ENCODE measurements around the gene WNT2.
"Not testable (repeated sequence)": the region's sequence is repeated elsewhere in the genome, so short reads cannot be mapped to it uniquely, and the experiment has no call there.

Gene WNT2

GRCh38 chr7:117302396-117302795 is 20.5 kb downstream of the WNT2 start:
- H3K27ac ChIP-seq (ENCODE audit: low read depth, low read length): no peak overlapping the region
- no peaks in the 10 kb centered on the region for H3K79me2 ChIP-seq (ENCODE audit: control insufficient read depth, insufficient read depth, low read length, poor library complexity)
- H3K4me2 ChIP-seq (ENCODE audit: low read length): no peak overlapping the region
- no peak overlapping the region for H4K8ac ChIP-seq (ENCODE audit: low read depth, low read length)
- no peak overlapping the region for H3K23ac ChIP-seq (ENCODE audit: low read length)
- no peaks in the 10 kb centered on the region for H3K79me1 ChIP-seq (ENCODE audit: low read length)
- no peak overlapping the region for H2BK120ac ChIP-seq (ENCODE audit: insufficient read depth, low read length, poor library complexity)
- H2AK5ac ChIP-seq (ENCODE audit: low read length): no peak overlapping the region
- H3K14ac ChIP-seq (ENCODE audit: low read length): no peak overlapping the region
- H3K9me3 ChIP-seq (ENCODE audit: insufficient read depth, low read depth, low read length): no peaks in the 10 kb centered on the region
- no peak overlapping the region for H3K4me3 ChIP-seq (ENCODE audit: low read depth, low read length)
- no peaks in the 10 kb centered on the region for H3K4me1 ChIP-seq (ENCODE audit: control insufficient read depth in 1 of 2, insufficient read depth in 2 of 2, low read length in 2 of 2)
- H2AFZ ChIP-seq (ENCODE audit: insufficient read depth, low read length, poor library complexity): no peak overlapping the region
- no peak overlapping the region for H3K18ac ChIP-seq (ENCODE audit: low read length)
- no peak overlapping the region for H3K9ac ChIP-seq (ENCODE audit: low read length)
- no peak overlapping the region for H4K91ac ChIP-seq (ENCODE audit: low read depth, low read length)
- DNase-seq: no peak
- H2BK5ac ChIP-seq (ENCODE audit: low read depth, low read length, poor library complexity): no peak overlapping the region
- no CpG with 5 or more reads among the region's 4 CpGs for WGBS (ENCODE audit: extremely low coverage, insufficient coverage, insufficient read length)
- H4K12ac ChIP-seq (ENCODE audit: low read depth, low read length): no peak overlapping the region
- no peaks in the 10 kb centered on the region for H3K27me3 ChIP-seq (ENCODE audit: insufficient read depth, low read length)
- H3K4ac ChIP-seq (ENCODE audit: low read depth, low read length): no peak overlapping the region
- H3K36me3 ChIP-seq (ENCODE audit: control insufficient read depth in 1 of 2, insufficient read depth in 2 of 2, low read length in 2 of 2): no peaks in the 10 kb centered on the region
- H2BK12ac ChIP-seq (ENCODE audit: low read length): no peak overlapping the region

- not testable (repeated sequence) for DNase-seq; H3K4ac ChIP-seq (ENCODE audit: low read depth, low read length); H3K18ac ChIP-seq (ENCODE audit: low read length); H3K27ac ChIP-seq (ENCODE audit: low read depth, low read length); H3K27me3 ChIP-seq (ENCODE audit: insufficient read depth, low read length); H4K91ac ChIP-seq (ENCODE audit: low read depth, low read length); H3K23ac ChIP-seq (ENCODE audit: low read length); H3K79me1 ChIP-seq (ENCODE audit: low read length); H4K8ac ChIP-seq (ENCODE audit: low read depth, low read length); H2AFZ ChIP-seq (ENCODE audit: insufficient read depth, low read length, poor library complexity); H2BK12ac ChIP-seq (ENCODE audit: low read length); H3K14ac ChIP-seq (ENCODE audit: low read length); H4K12ac ChIP-seq (ENCODE audit: low read depth, low read length); H3K9me3 ChIP-seq (ENCODE audit: insufficient read depth, low read depth, low read length); H3K4me2 ChIP-seq (ENCODE audit: low read length); H3K4me3 ChIP-seq (ENCODE audit: low read depth, low read length); H2AK5ac ChIP-seq (ENCODE audit: low read length); H3K9ac ChIP-seq (ENCODE audit: low read length); H3K79me2 ChIP-seq (ENCODE audit: control insufficient read depth, insufficient read depth, low read length, poor library complexity); H2BK120ac ChIP-seq (ENCODE audit: insufficient read depth, low read length, poor library complexity); H3K4me1 ChIP-seq (ENCODE audit: control insufficient read depth in 1 of 2, insufficient read depth in 2 of 2, low read length in 2 of 2); H3K36me3 ChIP-seq (ENCODE audit: control insufficient read depth in 1 of 2, insufficient read depth in 2 of 2, low read length in 2 of 2); H2BK5ac ChIP-seq (ENCODE audit: low read depth, low read length, poor library complexity)
- no CpG with 5 or more reads among the region's 5 CpGs for WGBS (ENCODE audit: extremely low coverage, insufficient coverage, insufficient read length)
Observed at GRCh38 chr7:117300506-117300905, 22.4 kb downstream of the WNT2 start.

- Histone ChIP-seq H4K8ac (ENCODE audit: low read depth, low read length) (no peak overlapping the region), H3K9ac (ENCODE audit: low read length) (no peak overlapping the region), H3K36me3 (ENCODE audit: control insufficient read depth in 1 of 2, insufficient read depth in 2 of 2, low read length in 2 of 2) (no peaks in the 10 kb centered on the region), H3K27ac (ENCODE audit: low read depth, low read length) (no peak overlapping the region), H3K14ac (ENCODE audit: low read length) (no peak overlapping the region), H3K4me1 (ENCODE audit: control insufficient read depth in 1 of 2, insufficient read depth in 2 of 2, low read length in 2 of 2) (no peaks in the 10 kb centered on the region), H2BK5ac (ENCODE audit: low read depth, low read length, poor library complexity) (no peak overlapping the region), H3K79me2 (ENCODE audit: control insufficient read depth, insufficient read depth, low read length, poor library complexity) (no peaks in the 10 kb centered on the region), H3K79me1 (ENCODE audit: low read length) (no peaks in the 10 kb centered on the region), H3K18ac (ENCODE audit: low read length) (no peak overlapping the region), H2AK5ac (ENCODE audit: low read length) (no peak overlapping the region), H3K27me3 (ENCODE audit: insufficient read depth, low read length) (no peaks in the 10 kb centered on the region), H3K4me3 (ENCODE audit: low read depth, low read length) (no peak overlapping the region), H2BK12ac (ENCODE audit: low read length) (no peak overlapping the region), H3K4me2 (ENCODE audit: low read length) (no peak overlapping the region), H4K91ac (ENCODE audit: low read depth, low read length) (no peak overlapping the region), H3K23ac (ENCODE audit: low read length) (no peak overlapping the region), H3K4ac (ENCODE audit: low read depth, low read length) (no peak overlapping the region), H2BK120ac (ENCODE audit: insufficient read depth, low read length, poor library complexity) (no peak overlapping the region), H2AFZ (ENCODE audit: insufficient read depth, low read length, poor library complexity) (no peak overlapping the region), H3K9me3 (ENCODE audit: insufficient read depth, low read depth, low read length) (no peaks in the 10 kb centered on the region), H4K12ac (ENCODE audit: low read depth, low read length) (no peak overlapping the region)
- DNase-seq: no peak
- WGBS (ENCODE audit: extremely low coverage, insufficient coverage, insufficient read length): no CpG with 5 or more reads among the region's 12 CpGs
Observed at GRCh38 chr7:117297606-117298005, 25.3 kb downstream of the WNT2 start.

GRCh38 chr7:117296066-117296465 is 26.8 kb downstream of the WNT2 start:
- Histone ChIP-seq H3K9ac (ENCODE audit: low read length) (no peak overlapping the region), H3K23ac (ENCODE audit: low read length) (no peak overlapping the region), H3K79me2 (ENCODE audit: control insufficient read depth, insufficient read depth, low read length, poor library complexity) (no peaks in the 10 kb centered on the region), H2BK5ac (ENCODE audit: low read depth, low read length, poor library complexity) (no peak overlapping the region), H2BK120ac (ENCODE audit: insufficient read depth, low read length, poor library complexity) (no peak overlapping the region), H3K18ac (ENCODE audit: low read length) (no peak overlapping the region), H3K9me3 (ENCODE audit: insufficient read depth, low read depth, low read length) (no peaks in the 10 kb centered on the region), H2AK5ac (ENCODE audit: low read length) (no peak overlapping the region), H4K91ac (ENCODE audit: low read depth, low read length) (no peak overlapping the region), H3K4ac (ENCODE audit: low read depth, low read length) (no peak overlapping the region), H3K27me3 (ENCODE audit: insufficient read depth, low read length) (no peaks in the 10 kb centered on the region), H4K12ac (ENCODE audit: low read depth, low read length) (no peak overlapping the region), H3K79me1 (ENCODE audit: low read length) (no peaks in the 10 kb centered on the region), H3K14ac (ENCODE audit: low read length) (no peak overlapping the region), H3K4me1 (ENCODE audit: control insufficient read depth in 1 of 2, insufficient read depth in 2 of 2, low read length in 2 of 2) (no peaks in the 10 kb centered on the region), H3K36me3 (ENCODE audit: control insufficient read depth in 1 of 2, insufficient read depth in 2 of 2, low read length in 2 of 2) (no peaks in the 10 kb centered on the region), H2AFZ (ENCODE audit: insufficient read depth, low read length, poor library complexity) (no peak overlapping the region), H3K4me3 (ENCODE audit: low read depth, low read length) (no peak overlapping the region), H4K8ac (ENCODE audit: low read depth, low read length) (no peak overlapping the region), H2BK12ac (ENCODE audit: low read length) (no peak overlapping the region), H3K27ac (ENCODE audit: low read depth, low read length) (no peak overlapping the region), H3K4me2 (ENCODE audit: low read length) (no peak overlapping the region)
- no peak for DNase-seq
- no CpG with 5 or more reads among the region's 3 CpGs for WGBS (ENCODE audit: extremely low coverage, insufficient coverage, insufficient read length)

Measured in trophoblast cell (in vitro differentiated cells and primary cell).